Measurements from ENCODE around the gene APOL6. TPM values are rescaled to one million over a fixed set of nuclear protein-coding genes. Genes with fewer than 3 reads are reported as not detected.
"Not testable (repeated sequence)": the region's sequence is repeated elsewhere in the genome, so short reads cannot be mapped to it uniquely, and the experiment has no call there.

The APOL6 gene
- total RNA-seq, 1 donor from 2014 or later, result 5.1 TPM

- DNase-seq (ENCODE audit: low read depth, low spot score), result no peak
Observed at GRCh38 chr22:35617137-35617755, 31.0 kb upstream of the APOL6 start, which contains the start of gene MB. Gene MB, minus strand, starts transcription at chr22:35617329. Its CDS starts 72 bp downstream, at chr22:35617257.

DNA sequence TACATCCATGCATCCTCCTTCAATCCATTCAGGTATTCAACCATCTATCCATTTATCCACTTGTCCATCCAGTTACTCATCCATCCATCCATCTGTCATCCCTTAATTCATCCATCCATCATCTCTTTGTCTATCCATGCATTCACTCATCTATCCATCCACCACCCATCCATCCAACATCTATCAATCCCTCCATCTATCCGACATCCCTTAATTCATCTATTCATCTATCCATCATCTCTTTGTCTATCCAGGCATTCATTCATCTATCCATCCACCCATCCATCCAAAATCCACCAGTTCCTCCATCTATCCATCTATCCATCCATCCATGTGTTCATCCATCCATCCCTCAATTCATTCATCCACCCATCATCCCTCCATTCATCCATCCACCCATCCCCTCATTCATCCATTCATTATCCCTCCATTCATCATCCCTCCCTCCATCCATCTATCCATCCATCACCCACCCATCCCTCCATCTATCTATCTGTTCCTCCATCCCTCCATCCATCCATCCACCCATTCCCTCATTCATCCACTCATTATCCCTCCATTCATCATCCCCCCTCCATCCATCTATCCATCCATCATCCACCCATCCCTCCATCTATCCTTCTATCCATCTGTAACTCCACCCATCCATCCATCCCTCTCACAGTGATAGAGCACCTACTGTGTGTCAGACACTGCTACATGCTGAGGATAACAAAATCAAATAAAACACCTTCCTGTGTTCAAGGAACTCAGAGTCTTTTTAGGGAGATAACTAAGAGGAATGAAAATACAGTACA is 29.6 kb upstream of the APOL6 start:
- no peak for DNase-seq (ENCODE audit: low read depth, low spot score)

- no peak for DNase-seq (ENCODE audit: low read depth, low spot score)
Observed at GRCh38 chr22:35619336-35620094, 28.7 kb upstream of the APOL6 start.

GRCh38 chr22:35620624-35621251 is 27.5 kb upstream of the APOL6 start:
- DNase-seq (ENCODE audit: low read depth, low spot score), result no peak

- no peak for DNase-seq (ENCODE audit: low read depth, low spot score)
Observed at GRCh38 chr22:35621451-35621850, 26.8 kb upstream of the APOL6 start.

DNA sequence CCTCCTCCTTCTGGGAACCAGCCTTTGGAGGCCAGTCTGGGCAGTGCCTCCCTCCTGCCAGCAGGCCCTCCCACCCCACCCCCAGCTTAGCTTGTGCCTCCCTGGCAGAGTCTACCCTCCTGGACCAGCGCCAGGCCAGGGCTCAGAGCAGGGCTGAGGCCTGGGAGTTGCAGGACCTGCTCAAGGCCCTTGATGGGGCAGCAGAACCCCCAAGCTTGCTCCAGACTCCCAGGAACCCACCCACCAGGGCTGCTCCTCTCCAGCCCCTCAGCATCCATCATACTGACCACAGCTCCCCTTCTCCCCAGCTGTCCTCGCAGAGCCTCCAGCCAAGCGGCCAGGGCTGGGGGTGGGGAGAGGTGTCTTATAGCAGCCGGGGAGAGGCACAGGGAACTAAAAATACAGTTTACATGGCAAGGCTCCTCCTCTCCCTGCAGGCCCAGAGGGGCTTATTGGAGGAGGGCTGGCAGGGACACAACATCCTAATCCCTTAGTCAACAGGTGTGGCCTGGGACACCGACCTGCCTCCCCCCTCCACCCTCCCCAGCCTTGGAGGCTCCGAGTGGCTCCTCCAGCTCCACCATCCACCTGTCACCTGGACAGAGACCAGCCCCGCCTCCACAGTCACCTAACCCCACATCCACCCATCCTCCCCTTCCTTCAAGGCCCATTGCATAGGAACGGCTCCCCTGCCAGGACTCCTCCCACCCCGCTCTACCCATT is 25.9 kb upstream of the APOL6 start:
- DNase-seq (ENCODE audit: low read depth, low spot score), result no peak

DNA sequence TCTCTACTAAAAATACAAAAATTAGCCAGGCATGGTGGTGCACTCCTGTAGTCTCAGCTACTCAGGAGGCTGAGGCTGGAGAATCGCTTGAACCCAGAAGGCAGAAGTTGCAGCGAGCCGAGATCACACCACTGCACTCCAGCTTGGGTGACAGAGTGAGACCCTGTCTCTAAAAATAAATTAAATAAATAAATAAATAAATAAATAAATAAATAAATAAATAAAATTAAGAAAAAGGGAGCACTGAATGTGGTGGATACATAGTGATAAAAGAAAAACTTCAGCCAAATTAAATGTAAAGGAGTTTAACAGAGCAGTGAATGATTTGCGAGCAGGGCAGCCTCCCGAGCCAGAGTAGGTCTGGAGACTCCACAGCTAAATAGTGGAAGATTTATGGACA is 24.4 kb upstream of the APOL6 start:
- not testable (repeated sequence) for DNase-seq (ENCODE audit: low read depth, low spot score)

- no peak for DNase-seq (ENCODE audit: low read depth, low spot score)
Observed at GRCh38 chr22:35624547-35624946, 23.7 kb upstream of the APOL6 start.

DNA sequence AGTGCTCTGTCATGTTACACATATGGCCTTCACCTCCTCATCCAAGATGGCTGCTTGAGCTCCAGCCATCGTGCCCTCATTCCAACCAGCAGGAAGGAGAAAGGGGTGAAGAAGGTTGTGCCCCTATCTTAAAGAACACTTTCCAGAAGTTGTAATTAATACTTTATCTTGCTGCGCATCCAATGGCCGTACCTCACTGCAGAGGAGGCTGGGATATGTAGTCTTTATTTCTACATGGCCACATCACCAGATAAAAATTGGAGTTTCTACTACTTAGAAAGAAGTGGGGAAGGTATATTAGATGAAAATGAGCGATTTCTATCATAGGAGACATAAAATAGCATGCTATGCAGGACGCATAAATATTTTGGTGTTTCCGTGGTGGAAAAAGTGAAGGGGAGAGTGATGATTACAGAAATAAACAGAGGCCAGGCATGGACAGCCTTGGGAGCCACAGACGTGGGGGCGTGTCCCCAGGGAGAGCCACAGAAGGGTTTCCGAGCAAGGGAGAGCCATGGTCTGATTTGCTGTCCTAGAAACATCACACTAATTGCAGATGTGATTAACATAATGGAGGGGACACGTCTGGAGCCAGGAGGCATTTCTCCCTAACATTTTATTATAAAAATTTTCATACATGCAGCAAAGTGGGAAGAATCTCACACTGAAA is 22.3 kb upstream of the APOL6 start:
- DNase-seq (ENCODE audit: low read depth, low spot score), result no peak

DNA sequence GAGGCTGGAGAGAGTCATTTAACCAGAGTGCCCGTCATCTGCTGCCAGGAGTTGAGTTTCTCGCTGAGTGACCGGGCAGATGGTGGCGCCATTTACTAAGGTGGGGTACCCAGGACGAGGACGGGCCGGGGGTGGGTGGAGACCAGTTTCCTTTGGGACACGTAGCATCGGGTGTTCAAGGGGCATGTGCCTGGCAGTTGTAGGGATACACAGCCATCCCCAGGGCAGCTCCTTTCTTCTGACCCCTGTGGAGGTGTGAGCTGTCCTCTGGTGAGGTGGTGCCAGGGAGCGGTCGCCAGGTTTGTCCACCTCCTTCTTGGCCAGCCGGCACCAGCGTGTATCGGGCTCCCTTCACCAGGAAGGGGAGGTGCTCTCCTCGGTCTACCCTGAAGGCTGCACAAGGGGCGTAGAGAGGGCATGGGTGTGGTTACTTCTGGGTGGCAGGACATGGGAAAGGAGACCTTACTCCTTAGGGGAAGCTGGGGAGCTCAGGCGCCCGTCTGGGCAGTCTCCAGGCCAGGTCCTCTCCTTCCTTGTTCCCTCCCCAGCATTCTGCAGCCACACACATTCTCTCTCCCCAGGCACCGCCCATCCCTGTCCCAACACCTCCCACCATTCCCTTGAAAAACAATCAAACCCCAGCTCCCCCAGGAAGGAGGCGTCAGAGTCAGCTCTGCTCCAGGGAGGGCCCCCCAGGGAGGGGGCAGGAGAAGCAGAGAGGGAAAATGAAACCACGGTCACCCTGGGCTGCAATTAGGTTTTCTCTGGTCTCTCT is 20.8 kb upstream of the APOL6 start:
- DNase-seq (ENCODE audit: low read depth, low spot score), result peak; percentile 37

DNA sequence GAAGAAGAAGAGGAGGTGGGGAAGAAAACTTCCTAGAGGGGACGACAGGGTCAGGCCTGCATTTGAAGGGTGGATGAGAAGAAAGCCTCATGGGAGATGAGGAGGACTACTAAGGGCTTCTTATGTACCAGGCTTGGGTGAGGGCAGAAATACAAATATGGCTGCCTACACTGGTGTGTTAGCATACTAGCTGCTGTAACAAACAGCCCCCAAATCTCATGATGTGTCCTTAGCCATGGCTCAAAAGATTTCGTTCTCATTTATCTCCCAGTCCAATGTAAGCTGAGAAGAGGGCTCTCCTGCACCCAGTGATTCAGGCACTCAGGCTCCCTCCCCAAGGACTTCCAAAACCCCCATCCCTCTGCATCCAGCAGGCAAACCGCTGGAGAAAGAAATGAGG is 19.5 kb upstream of the APOL6 start:
- DNase-seq (ENCODE audit: low read depth, low spot score), result no peak

- peak; percentile 39 for DNase-seq (ENCODE audit: low read depth, low spot score)
Observed at GRCh38 chr22:35629406-35630216, 18.6 kb upstream of the APOL6 start.

DNA sequence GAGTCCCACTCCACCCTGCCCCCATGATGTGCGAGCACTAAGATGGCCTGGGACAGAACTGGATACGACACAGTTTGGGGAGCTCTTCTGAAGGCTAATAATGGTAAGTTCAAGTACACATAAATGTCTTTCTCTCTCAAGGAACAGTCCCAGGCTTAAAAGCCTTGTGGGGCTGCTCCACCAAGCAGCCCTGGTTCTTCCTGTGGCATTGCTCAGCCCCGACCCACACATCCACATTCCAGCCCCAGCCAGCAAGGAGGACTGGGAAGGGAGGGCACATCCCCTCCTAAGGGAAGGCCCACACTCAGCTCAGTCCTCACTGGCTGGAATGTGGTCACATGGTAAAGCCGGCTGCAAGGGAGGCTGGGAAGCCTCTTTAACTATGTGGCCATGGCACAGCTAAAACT is 17.9 kb upstream of the APOL6 start:
- no peak for DNase-seq (ENCODE audit: low read depth, low spot score)

- DNase-seq (ENCODE audit: low read depth, low spot score), result no peak
Observed at GRCh38 chr22:35630891-35631290, 17.4 kb upstream of the APOL6 start.

DNA sequence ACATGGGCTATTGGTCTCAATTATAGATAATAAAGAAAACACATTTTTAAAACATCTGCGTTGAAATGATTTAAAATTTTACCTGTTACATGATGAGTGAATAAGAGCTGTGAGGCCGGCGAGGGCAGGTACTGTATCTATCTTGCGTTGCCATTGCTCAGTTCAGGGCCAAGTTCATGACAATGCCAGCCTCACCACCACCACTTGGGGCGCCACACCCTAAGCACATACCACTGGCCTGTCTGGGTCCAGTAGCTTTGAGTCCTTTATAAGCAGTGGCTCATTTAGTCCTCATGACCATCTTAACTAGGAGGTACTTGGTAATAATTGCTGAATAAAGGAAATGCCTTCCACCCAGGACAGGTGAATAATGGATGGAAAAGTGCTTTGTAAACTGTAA is 16.6 kb upstream of the APOL6 start:
- no peak for DNase-seq (ENCODE audit: low read depth, low spot score)

GRCh38 chr22:35632935-35633334 is 15.3 kb upstream of the APOL6 start:
- no peak for DNase-seq (ENCODE audit: low read depth, low spot score)

DNA sequence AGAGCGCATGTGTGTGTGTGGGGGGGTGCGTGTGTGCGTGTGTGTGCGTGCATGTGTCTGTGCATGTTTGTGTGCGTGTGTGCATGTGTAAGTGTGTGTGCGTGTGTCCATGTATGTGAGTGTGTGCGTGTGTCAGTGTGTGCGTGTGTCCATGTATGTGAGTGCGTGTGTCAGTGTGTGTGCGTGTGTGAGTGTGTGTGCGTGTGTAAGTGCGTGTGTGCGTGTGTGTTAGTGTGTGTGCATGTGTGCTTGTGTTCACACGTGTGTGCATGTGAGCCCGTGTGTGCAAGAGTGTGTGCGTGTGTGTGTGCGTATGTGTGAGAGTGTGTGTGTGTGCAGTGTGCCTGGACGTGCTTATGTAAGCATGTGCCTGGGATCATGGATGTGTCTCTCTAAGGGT is 14.7 kb upstream of the APOL6 start:
- DNase-seq (ENCODE audit: low read depth, low spot score), result no peak

GRCh38 chr22:35634015-35634414 is 14.2 kb upstream of the APOL6 start:
- no peak for DNase-seq (ENCODE audit: low read depth, low spot score)

- DNase-seq (ENCODE audit: low read depth, low spot score), result no peak
Observed at GRCh38 chr22:35634943-35635540, 13.2 kb upstream of the APOL6 start.

Measured in pulmonary artery endothelial cell (primary cell).